B cell (primary cell): ENCODE data around the gene IRS4. TPM values are rescaled to one million over a fixed set of nuclear protein-coding genes. Genes with fewer than 3 reads are reported as not detected.

ENCODE experiments used
- ATAC-seq: fragments of 200-7000 bp; cut with Tn5 transposase; one replicate; pipeline ENCODE4 v1.10.0; 2021; ENCODE audit warnings: low read depth, mild to moderate bottlenecking, moderate number of reproducible peaks, moderate library complexity
- CTCF ChIA-PET: fragments of 350-600 bp; sonication (Branson Sonifier 250); formaldehyde crosslinking; loops from one replicate; lab custom pipeline; 2021; ENCODE audit warnings: antibody characterized with exemption, inconsistent platforms; lab: Charles Lee
- POLR2A ChIA-PET: fragments of 350-600 bp; sonication (Branson Sonifier 250); formaldehyde crosslinking; loops from one replicate; lab custom pipeline; 2021; ENCODE audit warnings: antibody characterized with exemption; lab: Charles Lee
- DNase-seq: peaks from one replicate; pipeline ENCODE4 v3.0.0; 2013
- H2AFZ ChIP-seq: 2 replicates; pipeline ENCODE4 v1.6.1; 2012; ENCODE audit warnings: mild to moderate bottlenecking, low read depth, low read length; ENCODE audit not compliant: insufficient read depth, poor library complexity, severe bottlenecking
- H3K27ac ChIP-seq, 2 donors: 1 replicate in 1 of 2; 2 replicates in 1 of 2; pipeline ENCODE4 v1.5.1; 2012 to 2013; ENCODE audit warnings: low read length in 2 of 2, mild to moderate bottlenecking in 2 of 2, moderate library complexity in 1 of 2
- H3K27me3 ChIP-seq, 4 experiments: fragments of 200-600 bp in 1 of 4; sonication (generic) in 1 of 4; replicated peaks in 1 of 4; 1 replicate in 2 of 4; 2 replicates in 2 of 4; pipeline versions ENCODE4 v1.6.1 to v1.7.0; 2013 to 2016; ENCODE audit warnings: low read length in 3 of 4, mild to moderate bottlenecking in 2 of 4, mixed read lengths in 1 of 4, moderate library complexity in 1 of 4; ENCODE audit not compliant: insufficient read depth in 4 of 4, control insufficient read depth in 3 of 4; ENCODE audit errors: control extremely low read depth in 1 of 4
- H3K36me3 ChIP-seq, 2 experiments: replicated peaks in 1 of 2; 1 replicate in 1 of 2; 2 replicates in 1 of 2; pipeline versions ENCODE4 v1.6.1 to v1.7.1; 2013; ENCODE audit warnings: low read length in 1 of 2; ENCODE audit not compliant: insufficient read depth in 2 of 2, control insufficient read depth in 1 of 2; ENCODE audit errors: control extremely low read depth in 1 of 2, extremely low read depth in 1 of 2
- H3K4me1 ChIP-seq, 2 donors: fragments of 200-600 bp in 1 of 2; sonication (generic) in 1 of 2; 1 replicate in 1 of 2; 2 replicates in 1 of 2; pipeline versions ENCODE4 v1.5.1 to v1.6.1; 2013 to 2017; ENCODE audit warnings: low read length in 2 of 2; ENCODE audit not compliant: control insufficient read depth in 2 of 2, insufficient read depth in 2 of 2
- H3K4me2 ChIP-seq: replicated peaks from 2 replicates; pipeline ENCODE3; 2012; ENCODE audit warnings: mild to moderate bottlenecking, low read depth, low read length; ENCODE audit not compliant: poor library complexity, severe bottlenecking
- H3K4me3 ChIP-seq, 5 experiments: fragments of 200-600 bp in 1 of 5; sonication (generic) in 1 of 5; 1 replicate in 3 of 5; 2 replicates in 2 of 5; pipeline versions ENCODE4 v1.5.1 to v1.7.0; 2011 to 2016; ENCODE audit warnings: low read length in 4 of 5, mild to moderate bottlenecking in 4 of 5, low read depth in 2 of 5, control low read depth in 1 of 5, moderate library complexity in 1 of 5; ENCODE audit not compliant: insufficient read depth in 1 of 5; ENCODE audit errors: control extremely low read depth in 1 of 5, extremely low read depth in 1 of 5
- H3K79me2 ChIP-seq: fragments of 200-600 bp; sonication (generic); one replicate; pipeline ENCODE4 v1.6.0; 2016; ENCODE audit warnings: low read length; ENCODE audit not compliant: control insufficient read depth, insufficient read depth
- H3K9ac ChIP-seq: fragments of 200-600 bp; sonication (generic); 2 replicates; pipeline ENCODE4 v1.6.1; 2017; ENCODE audit warnings: mild to moderate bottlenecking, low read length, moderate library complexity
- H3K9me3 ChIP-seq, 3 donors: one replicate each; pipeline versions ENCODE4 v1.6.1 to v1.7.1; 2013; ENCODE audit warnings: low read length in 2 of 3; ENCODE audit not compliant: control insufficient read depth in 2 of 3, insufficient read depth in 1 of 3; ENCODE audit errors: control extremely low read depth in 1 of 3
- H4K20me1 ChIP-seq: 2 replicates; pipeline ENCODE4 v1.6.0; 2012; ENCODE audit warnings: mild to moderate bottlenecking, low read length; ENCODE audit not compliant: insufficient read depth, control insufficient read depth, poor library complexity, severe bottlenecking
- H3K27ac Mint-ChIP-seq: one replicate; pipeline ENCODE4 v1.8.0; 2021; ENCODE audit warnings: mixed read lengths
- H3K27me3 Mint-ChIP-seq: one replicate; pipeline ENCODE4 v1.8.0; 2021; ENCODE audit warnings: mixed read lengths
- H3K4me1 Mint-ChIP-seq: one replicate; pipeline ENCODE4 v1.8.0; 2021; ENCODE audit warnings: mixed read lengths
- H3K4me3 Mint-ChIP-seq: one replicate; pipeline ENCODE4 v1.8.0; 2021; ENCODE audit warnings: mixed read lengths
- H3K9me3 Mint-ChIP-seq: one replicate; pipeline ENCODE4 v1.8.0; 2022; ENCODE audit warnings: mixed read lengths; ENCODE audit not compliant: insufficient read depth
- EZH2 ChIP-seq: IDR thresholded peaks from 2 replicates; pipeline ENCODE4 v1.6.1; 2012; ENCODE audit warnings: borderline replicate concordance, low read depth, mild to moderate bottlenecking, moderate library complexity, low read length; ENCODE audit not compliant: insufficient read depth, poor library complexity, severe bottlenecking
- WGBS: methylation state at CpG from one replicate; pipeline ENCODE4 v1.1.5; 2013; ENCODE audit warnings: missing lambda C conversion rate; ENCODE audit not compliant: insufficient coverage; 5-methylcytosine and 5-hydroxymethylcytosine counted together
- intact Hi-C: fragments of 100-400 bp; cut with micrococcal nuclease; formaldehyde crosslinking; loops from one replicate; pipeline ENCODE4 v1.10.0; 2022
- polyA plus RNA-seq: library from polyadenylated mRNA; depleted of rRNA; stranded (reverse); fragments of >200 nt; gene quantifications from 2 replicates; pipeline ENCODE4 v1.2.3, GENCODE V29; 2012
- total RNA-seq, 2 donors: library from RNA; stranded (reverse); fragments of 120-200 nt in 1 of 2; gene quantifications; 1 replicate in 1 of 2; 2 replicates in 1 of 2; pipeline versions ENCODE4 v1.2.3 to v1.2.4, GENCODE V29; 2013 to 2022
- TF ChIP-seq, protein P1 (sequence below): fragments of 200-600 bp; IDR thresholded peaks from one replicate; pipeline ENCODE4 v1.8.0; 2022; ENCODE audit warnings: antibody characterized with exemption, mild to moderate bottlenecking

The IRS4 gene
- total and polyA plus RNA-seq, 2 donors (not counting 1 experiment from before 2014, with no cell fraction given) = not detected

DNA sequence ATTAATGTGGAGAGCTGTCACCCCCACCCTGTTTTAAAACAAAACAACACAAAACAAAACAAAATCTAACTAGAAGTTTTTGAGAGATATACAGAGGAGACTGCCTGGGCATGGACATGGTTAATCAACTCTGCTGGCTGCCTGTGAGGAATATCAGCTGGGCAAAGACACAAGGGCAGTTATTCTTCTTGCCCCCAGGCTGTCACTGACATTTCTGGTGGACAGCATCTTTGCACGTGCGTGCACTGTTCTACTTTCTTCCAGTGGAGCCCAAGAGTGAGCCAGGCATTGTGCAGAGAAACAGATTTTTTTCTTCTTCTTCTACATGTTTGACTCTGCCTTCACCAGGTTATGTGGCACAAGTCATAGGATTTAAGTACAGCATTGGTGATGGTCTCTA, 13.8 kb downstream of the IRS4 start:
- Mint-ChIP-seq H3K4me1 (no peaks in the 10 kb centered on the region), H3K27me3 (no peaks in the 10 kb centered on the region), H3K27ac (no peak overlapping the region), H3K9me3 (no peaks in the 10 kb centered on the region), H3K4me3 (no peak overlapping the region)
- ChIA-PET CTCF (no interaction called here), POLR2A (no interaction called here)
- TF ChIP-seq, protein P1, sequence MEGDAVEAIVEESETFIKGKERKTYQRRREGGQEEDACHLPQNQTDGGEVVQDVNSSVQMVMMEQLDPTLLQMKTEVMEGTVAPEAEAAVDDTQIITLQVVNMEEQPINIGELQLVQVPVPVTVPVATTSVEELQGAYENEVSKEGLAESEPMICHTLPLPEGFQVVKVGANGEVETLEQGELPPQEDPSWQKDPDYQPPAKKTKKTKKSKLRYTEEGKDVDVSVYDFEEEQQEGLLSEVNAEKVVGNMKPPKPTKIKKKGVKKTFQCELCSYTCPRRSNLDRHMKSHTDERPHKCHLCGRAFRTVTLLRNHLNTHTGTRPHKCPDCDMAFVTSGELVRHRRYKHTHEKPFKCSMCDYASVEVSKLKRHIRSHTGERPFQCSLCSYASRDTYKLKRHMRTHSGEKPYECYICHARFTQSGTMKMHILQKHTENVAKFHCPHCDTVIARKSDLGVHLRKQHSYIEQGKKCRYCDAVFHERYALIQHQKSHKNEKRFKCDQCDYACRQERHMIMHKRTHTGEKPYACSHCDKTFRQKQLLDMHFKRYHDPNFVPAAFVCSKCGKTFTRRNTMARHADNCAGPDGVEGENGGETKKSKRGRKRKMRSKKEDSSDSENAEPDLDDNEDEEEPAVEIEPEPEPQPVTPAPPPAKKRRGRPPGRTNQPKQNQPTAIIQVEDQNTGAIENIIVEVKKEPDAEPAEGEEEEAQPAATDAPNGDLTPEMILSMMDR = no peak
- no peak for TF ChIP-seq EZH2
- 100% methylated on average over 1 of the region's 2 CpGs for WGBS
- Histone ChIP-seq H4K20me1 (no peaks in the 10 kb centered on the region), H3K4me2 (no peak overlapping the region), H3K36me3 (no peaks in the 10 kb centered on the region), H3K9me3 (no peaks in the 10 kb centered on the region), H3K27ac (no peak overlapping the region), H3K4me3 (no peak overlapping the region), H2AFZ (no peak overlapping the region), H3K79me2 (no peaks in the 10 kb centered on the region), H3K4me1 (no peaks in the 10 kb centered on the region), H3K9ac (no peak overlapping the region), H3K27me3 (no peaks in the 10 kb centered on the region)
- intact Hi-C loops = no loop called here
- DNase-seq (no peak), ATAC-seq (no peak)

DNA sequence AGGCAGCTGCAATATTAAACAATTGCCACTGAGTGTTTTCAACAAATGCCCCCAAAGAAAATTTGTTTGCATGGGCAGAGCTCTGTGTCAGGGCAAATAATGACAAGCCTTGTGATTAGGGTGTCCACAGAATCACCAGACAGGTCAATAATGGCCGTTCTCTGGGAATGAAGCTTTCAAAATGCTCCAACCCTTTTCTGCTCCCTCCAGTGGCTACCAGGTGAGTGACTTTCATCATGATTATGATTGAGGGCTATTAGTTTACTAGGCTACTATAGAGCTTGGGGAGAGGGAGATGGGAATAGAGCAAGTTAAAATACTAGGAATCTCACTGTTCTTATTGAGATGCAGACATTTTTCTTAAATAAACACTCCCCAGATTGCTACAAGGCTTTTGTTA, 23.5 kb downstream of the IRS4 start:
- CTCF ChIA-PET = no interaction called here
- H3K9me3 Mint-ChIP-seq = no peaks in the 10 kb centered on the region
- no peak overlapping the region for H3K4me3 ChIP-seq
- WGBS = no CpG with 5 or more reads among the region's 1 CpG
- no peaks in the 10 kb centered on the region for H3K9me3 ChIP-seq
- H3K4me3 Mint-ChIP-seq = no peak overlapping the region
- H3K4me1 Mint-ChIP-seq = no peaks in the 10 kb centered on the region
- H3K9ac ChIP-seq = no peak overlapping the region
- H3K27ac ChIP-seq = no peak overlapping the region
- no peaks in the 10 kb centered on the region for H3K79me2 ChIP-seq
- H2AFZ ChIP-seq = no peak overlapping the region
- intact Hi-C loops = no loop called here
- H3K4me2 ChIP-seq = no peak overlapping the region
- H3K36me3 ChIP-seq = no peaks in the 10 kb centered on the region
- no peak overlapping the region for H3K27ac Mint-ChIP-seq
- H4K20me1 ChIP-seq = no peaks in the 10 kb centered on the region
- H3K4me1 ChIP-seq = no peaks in the 10 kb centered on the region
- TF ChIP-seq EZH2 = no peak
- TF ChIP-seq, protein P1 = no peak
- ATAC-seq (no peak), DNase-seq (no peak)
- H3K27me3 Mint-ChIP-seq = no peaks in the 10 kb centered on the region
- no peaks in the 10 kb centered on the region for H3K27me3 ChIP-seq
- POLR2A ChIA-PET = no interaction called here
